ENCODE data around the gene ZFHX2. TPM values are rescaled to one million over a fixed set of nuclear protein-coding genes. Genes with fewer than 3 reads are reported as not detected.

ZFHX2 gene
- total and polyA plus RNA-seq, 2 of the 13 experiments (the other 11 are each of a cell fraction or from before 2014, with no cell fraction given): 0.17 to 0.44 TPM

DNA sequence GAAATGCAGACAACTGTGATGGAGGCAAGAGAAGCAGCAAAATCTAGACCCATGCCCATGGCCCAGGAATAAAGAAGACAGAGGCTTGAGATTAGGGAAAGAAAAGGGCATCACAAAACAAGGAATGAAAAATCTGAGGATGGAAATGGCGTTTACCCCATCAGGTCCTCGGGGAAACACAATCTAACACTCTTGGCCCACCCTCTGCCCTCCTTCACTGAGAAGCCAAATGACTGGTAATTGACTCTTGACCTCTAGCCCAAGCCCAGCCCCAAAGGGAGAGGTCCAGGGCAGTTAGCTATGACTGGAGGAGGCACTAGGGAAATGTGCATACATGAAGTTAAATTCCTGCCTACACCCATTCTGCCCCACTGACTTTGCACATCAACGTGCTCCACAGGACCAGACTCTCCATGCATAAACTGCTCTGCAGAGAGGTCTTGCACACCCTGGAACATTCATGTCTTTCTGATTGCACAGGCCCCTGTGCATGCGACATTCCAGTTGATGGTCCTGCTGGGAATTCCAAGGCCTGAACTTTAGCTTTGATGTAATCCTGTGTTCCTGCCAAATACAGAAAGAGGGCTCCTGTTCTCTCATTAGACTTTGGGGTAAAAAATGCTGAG is 5.7 kb downstream of the ZFHX2 start (continued):
- TF ChIP-seq ZNF781 (CRISPR knock-in tag; IDR thresholded peaks at IDR 0.05; ENCODE audit: borderline replicate concordance, not compliant biosample characterization) (peak; percentile 44), RFX3 (CRISPR knock-in tag; IDR thresholded peaks at IDR 0.05) (no peak), ZFY (CRISPR knock-in tag; IDR thresholded peaks at IDR 0.05) (peak; percentile 29; the same call in 1 of the 2 replicates), DZIP1 (CRISPR knock-in tag; IDR thresholded peaks at IDR 0.05) (no peak), TBP (CRISPR knock-in tag; IDR thresholded peaks at IDR 0.05) (no peak), DR1 (CRISPR knock-in tag; IDR thresholded peaks at IDR 0.05) (no peak), PRPF4 (IDR thresholded peaks at IDR 0.05; ENCODE audit: low read depth, low read length, poor library complexity, severe bottlenecking) (no peak), BCL6 (CRISPR knock-in tag; IDR thresholded peaks at IDR 0.05) (0 out of 2 replicates have a peak, but pooled peaks have one; percentile 20), SPEN (CRISPR knock-in tag; IDR thresholded peaks at IDR 0.05; ENCODE audit: low read depth) (0 out of 2 replicates have a peak, but pooled peaks have one; percentile 30), ZMYM4 (CRISPR knock-in tag; IDR thresholded peaks at IDR 0.05) (0 out of 2 replicates have a peak, but pooled peaks have one; percentile 44), TEAD3 (CRISPR knock-in tag; optimal IDR thresholded peaks at IDR 0.05; ENCODE audit: borderline replicate concordance) (peak; percentile 83), ZNF136 (CRISPR knock-in tag; IDR thresholded peaks at IDR 0.05; ENCODE audit: low read depth) (no peak), RCOR2 (CRISPR knock-in tag; IDR thresholded peaks at IDR 0.05) (no peak), JUNB (CRISPR knock-in tag; IDR thresholded peaks at IDR 0.05; ENCODE audit: borderline replicate concordance) (no peak), ZNF280B (CRISPR knock-in tag; IDR thresholded peaks at IDR 0.05; ENCODE audit: borderline replicate concordance) (no peak), YEATS4 (CRISPR knock-in tag; IDR thresholded peaks at IDR 0.05; ENCODE audit: borderline replicate concordance) (no peak), ZNF143 (CRISPR knock-in tag; IDR thresholded peaks at IDR 0.05) (0 out of 2 replicates have a peak, but pooled peaks have one; percentile 18), ZNF577 (CRISPR knock-in tag; IDR thresholded peaks at IDR 0.05; ENCODE audit: borderline replicate concordance, low read depth) (no peak), ZFX (CRISPR knock-in tag; IDR thresholded peaks at IDR 0.05; ENCODE audit: low read depth) (peak; percentile 36; the same call in 1 of the 2 replicates), DNMT1 (CRISPR knock-in tag; IDR thresholded peaks at IDR 0.05) (peak; percentile 66; the same call in 1 of the 2 replicates), GPN1 (CRISPR knock-in tag; IDR thresholded peaks at IDR 0.05; ENCODE audit: borderline replicate concordance) (no peak), ZNF780A (CRISPR knock-in tag; IDR thresholded peaks at IDR 0.05) (no peak), ZMAT3 (CRISPR knock-in tag; conservative IDR thresholded peaks at IDR 0.05) (no peak)
- TF ChIP-seq, protein P1, sequence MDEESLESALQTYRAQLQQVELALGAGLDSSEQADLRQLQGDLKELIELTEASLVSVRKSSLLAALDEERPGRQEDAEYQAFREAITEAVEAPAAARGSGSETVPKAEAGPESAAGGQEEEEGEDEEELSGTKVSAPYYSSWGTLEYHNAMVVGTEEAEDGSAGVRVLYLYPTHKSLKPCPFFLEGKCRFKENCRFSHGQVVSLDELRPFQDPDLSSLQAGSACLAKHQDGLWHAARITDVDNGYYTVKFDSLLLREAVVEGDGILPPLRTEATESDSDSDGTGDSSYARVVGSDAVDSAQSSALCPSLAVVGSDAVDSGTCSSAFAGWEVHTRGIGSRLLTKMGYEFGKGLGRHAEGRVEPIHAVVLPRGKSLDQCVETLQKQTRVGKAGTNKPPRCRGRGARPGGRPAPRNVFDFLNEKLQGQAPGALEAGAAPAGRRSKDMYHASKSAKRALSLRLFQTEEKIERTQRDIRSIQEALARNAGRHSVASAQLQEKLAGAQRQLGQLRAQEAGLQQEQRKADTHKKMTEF (CRISPR knock-in tag; IDR thresholded peaks at IDR 0.05): no peak

All from HepG2 (cell line).